ENCODE data around the gene CLK2. TPM values are rescaled to one million over a fixed set of nuclear protein-coding genes. Genes with fewer than 3 reads are reported as not detected.
A peak's percentile ranks its signal among the peaks of the same experiment; 100 is the strongest.

CLK2 gene
- total and polyA plus RNA-seq, 2 of the 8 experiments (the other 6 are each of a cell fraction or from before 2014, with no cell fraction given): 62.2 to 76.0 TPM

DNA sequence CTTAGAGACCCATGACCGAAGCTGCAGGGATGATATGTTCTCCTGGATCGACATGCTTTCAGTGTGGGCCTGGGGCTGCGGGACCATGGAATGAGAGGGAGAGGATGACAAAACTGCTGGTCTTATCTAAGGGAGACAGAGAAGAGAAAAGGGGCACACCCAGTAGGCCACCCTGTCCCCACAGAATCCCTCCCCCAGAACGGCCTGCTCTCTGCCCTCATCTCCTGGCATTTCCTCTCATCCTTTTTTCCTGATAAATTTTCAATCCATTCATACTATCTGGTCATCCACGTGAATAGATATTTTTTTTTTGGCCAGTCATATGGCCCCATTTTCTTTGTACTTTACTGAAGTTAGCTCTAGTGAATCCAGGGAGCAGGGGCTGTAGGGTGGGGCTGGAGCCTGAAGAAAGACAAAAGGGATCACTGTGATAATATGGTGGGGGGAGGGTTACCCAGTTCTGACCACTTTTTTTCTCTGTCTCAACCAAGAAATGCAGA, 28.1 kb upstream of the CLK2 start, which contains the start of gene PKLR:
Gene PKLR (minus strand): TSS at position 97 of the 500 bp plus-strand sequence. CDS start 43 bp downstream, at position 54.
- CTCF ChIA-PET (ENCODE audit: partially characterized antibody): interaction anchor here (1.4 to 2.9 kb wide), 5 partner anchors 9 to 51 kb away, joined by 4 to 11 read pairs (median 7); no protein-coding TSS in a partner anchor

More for the DNA sequence above, 28.1 kb upstream of the CLK2 start, which contains the start of gene PKLR:
- Histone ChIP-seq H4K5ac (ENCODE audit: insufficient read length, low read depth, low read length) (no peak within 1 kb of the TSS), H2BK12ac (ENCODE audit: low read depth, low read length) (no peak within 1 kb of the TSS), H4K8ac (ENCODE audit: extremely low read depth, insufficient read depth, low read length) (no peak within 1 kb of the TSS; the same call in 1 of the 2 replicates), H3K27ac (ENCODE audit: low read depth, low read length) (no peak within 1 kb of the TSS), H4K20me1 (replicated peaks in 1 of 2; ENCODE audit: control insufficient read depth in 1 of 2, insufficient read depth in 2 of 2, low read length in 2 of 2) (no peaks in the 10 kb centered on the region), H3K9ac (replicated peaks in 1 of 4; ENCODE audit: extremely low read depth in 1 of 4, low read depth in 3 of 4, low read length in 3 of 4) (no peak within 1 kb of the TSS), H3K4me3 (ENCODE audit: extremely low read depth in 1 of 4, insufficient read depth in 2 of 4, low read depth in 3 of 4, low read length in 4 of 4) (no peak within 1 kb of the TSS), H3K79me1 (ENCODE audit: low read depth, low read length) (no peaks in the 10 kb centered on the region), H3K23ac (ENCODE audit: insufficient read length) (no peak within 1 kb of the TSS), H3K4me1 (replicated peaks in 1 of 4; ENCODE audit: control insufficient read depth in 3 of 4, insufficient read depth in 4 of 4, low read length in 3 of 4) (peaks cover 0 to 10% (median 2%) of the 10 kb centered on the region in 4 experiments; a peak in 5 of 7 replicates), H3K36me3 (ENCODE audit: control insufficient read depth in 2 of 4, insufficient read depth in 4 of 4, low read length in 3 of 4) (no peaks in the 10 kb centered on the region), H3K79me2 (ENCODE audit: control insufficient read depth in 1 of 2, insufficient read depth in 2 of 2, low read length in 2 of 2) (no peaks in the 10 kb centered on the region), H2AFZ (ENCODE audit: low read length) (no peak within 1 kb of the TSS), H2BK5ac (ENCODE audit: low read depth, low read length) (no peak within 1 kb of the TSS), H3K9me3 (ENCODE audit: insufficient read depth in 2 of 2, low read depth in 1 of 2, low read length in 1 of 2) (no peaks in the 10 kb centered on the region), H3K14ac (ENCODE audit: insufficient read length) (no peak within 1 kb of the TSS), H4K91ac (replicated peaks; ENCODE audit: insufficient read length, low read length) (no peak within 1 kb of the TSS), H3K27me3 (replicated peaks in 1 of 4; ENCODE audit: control insufficient read depth in 3 of 4, extremely low read depth in 1 of 4, insufficient read depth in 3 of 4, low read length in 3 of 4) (no peaks in the 10 kb centered on the region; a peak in 2 of 7 replicates), H2AK5ac (ENCODE audit: low read depth, low read length) (peak within 1 kb of the TSS; percentile 65; the same call in 1 of the 2 replicates), H3K56ac (replicated peaks; ENCODE audit: insufficient read length, low read depth, low read length) (no peak within 1 kb of the TSS), H3K4ac (replicated peaks; ENCODE audit: insufficient read length, low read depth, low read length) (no peak within 1 kb of the TSS), H2BK20ac (ENCODE audit: low read length) (no peak within 1 kb of the TSS), H2BK15ac (ENCODE audit: low read length) (no peak within 1 kb of the TSS), H3K18ac (ENCODE audit: extremely low read depth, low read length) (no peak within 1 kb of the TSS), H3K4me2 (ENCODE audit: insufficient read depth in 1 of 2, low read depth in 2 of 2, low read length in 2 of 2) (no peak within 1 kb of the TSS), H2BK120ac (replicated peaks; ENCODE audit: low read depth, low read length) (no peak within 1 kb of the TSS), H3K23me2 (ENCODE audit: low read depth, low read length) (peaks cover under 1% of the 10 kb centered on the region; the same call in 1 of the 2 replicates)
- FAIRE-seq: no peak
- TF ChIP-seq POLR2AphosphoS5 (IDR thresholded peaks at IDR 0.05; ENCODE audit: low read depth, low read length): no peak
- TF ChIP-seq CBX8 (IDR thresholded peaks at IDR 0.05; ENCODE audit: borderline replicate concordance, low read depth, low read length): no peak
- no peak for TF ChIP-seq JUN (IDR thresholded peaks at IDR 0.05; ENCODE audit: low read depth, low read length)
- no peak for TF ChIP-seq RAD21 (IDR thresholded peaks at IDR 0.05 in 1 of 2, conservative IDR thresholded peaks at IDR 0.05 in 1 of 2; ENCODE audit: low read depth in 2 of 2, low read length in 2 of 2)
- no peak for TF ChIP-seq CREB1 (IDR thresholded peaks at IDR 0.05)
- TF ChIP-seq, protein P1, sequence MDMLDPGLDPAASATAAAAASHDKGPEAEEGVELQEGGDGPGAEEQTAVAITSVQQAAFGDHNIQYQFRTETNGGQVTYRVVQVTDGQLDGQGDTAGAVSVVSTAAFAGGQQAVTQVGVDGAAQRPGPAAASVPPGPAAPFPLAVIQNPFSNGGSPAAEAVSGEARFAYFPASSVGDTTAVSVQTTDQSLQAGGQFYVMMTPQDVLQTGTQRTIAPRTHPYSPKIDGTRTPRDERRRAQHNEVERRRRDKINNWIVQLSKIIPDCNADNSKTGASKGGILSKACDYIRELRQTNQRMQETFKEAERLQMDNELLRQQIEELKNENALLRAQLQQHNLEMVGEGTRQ (IDR thresholded peaks at IDR 0.05; ENCODE audit: low read length): no peak
- no peak for TF ChIP-seq SIRT6 (IDR thresholded peaks at IDR 0.05; ENCODE audit: low read length)
- TF ChIP-seq SAP30 (IDR thresholded peaks at IDR 0.05; ENCODE audit: insufficient read depth, insufficient replicate concordance, low read length): no peak
- no peak for DNase-seq (ENCODE audit: low read depth in 1 of 2, low spot score in 2 of 2)
- POLR2A ChIA-PET (ENCODE audit: partially characterized antibody): interaction anchor here (1.2 kb wide), 1 partner anchor 39 kb away, joined by 3 read pairs; the partner anchor contains the start of gene SCAMP3
- 96% methylated on average over 5 of the region's 5 CpGs; no CpG with 5 or more reads in 1 of the 2 experiments for WGBS, 2 experiments (ENCODE audit: extremely low coverage in 1 of 2, insufficient coverage in 1 of 2, insufficient read length in 1 of 2, insufficient replicate concordance in 2 of 2, low coverage in 1 of 2, low lambda C conversion rate in 2 of 2, missing lambda C conversion rate in 1 of 2)

Data from H1 (cell line).